ENCODE measurements around the gene FMN1. TPM values are rescaled to one million over a fixed set of nuclear protein-coding genes. Genes with fewer than 3 reads are reported as not detected.

Gene FMN1
- total RNA-seq, 1 experiment from 2014 or later, result 3.9 TPM

- no peaks in the 10 kb centered on the region for H3K4me1 ChIP-seq (ENCODE audit: control insufficient read depth, insufficient read depth, low read length)
- no TSS peak for BruUV-seq (replicated peaks)
- in situ Hi-C loops (cut with HindIII; ENCODE audit: low pct_unique_long_range_greater_than_20kb, low sequenced_read_pairs), result no loop called here
- intact Hi-C loops (cut with micrococcal nuclease; ENCODE audit: unreplicated experiment), result no loop called here
- ChIA-PET POLR2A (no interaction called here), CTCF (no interaction called here)
- TF ChIP-seq CTCF (IDR thresholded peaks at IDR 0.05), result no peak
- TF ChIP-seq POLR2AphosphoS5 (IDR thresholded peaks at IDR 0.05; ENCODE audit: low read depth, low read length), result no peak
- TF ChIP-seq TCF7L2 (IDR thresholded peaks at IDR 0.05; ENCODE audit: low read depth, low read length), result no peak
- no peak for TF ChIP-seq SIN3A (IDR thresholded peaks at IDR 0.05; ENCODE audit: borderline replicate concordance, insufficient read depth, low read depth, low read length)
- TF ChIP-seq REST (IDR thresholded peaks at IDR 0.05; ENCODE audit: insufficient read depth in 1 of 2, low read depth in 2 of 2, low read length in 1 of 2), result no peak
- H3K9me3 ChIP-seq (ENCODE audit: control insufficient read depth, insufficient read depth, low read depth, low read length), result no peaks in the 10 kb centered on the region
- H3K36me3 ChIP-seq (ENCODE audit: control insufficient read depth, insufficient read depth, low read length), result no peaks in the 10 kb centered on the region
- no peak for DNase-seq (ENCODE audit: low read depth, low spot score)
- H3K4me3 ChIP-seq (ENCODE audit: low read depth in 2 of 2, low read length in 2 of 2), result no peak overlapping the region
- H3K27ac ChIP-seq (ENCODE audit: low read length), result no peak overlapping the region
- peaks cover 2% of the 10 kb centered on the region; the same call in 1 of the 2 replicates for H3K27me3 ChIP-seq (ENCODE audit: control insufficient read depth, insufficient read depth, low read length)
- ATAC-seq, result no peak
Measured at GRCh38 chr15:32817577-32817976, 376.9 kb downstream of the FMN1 start.

GRCh38 chr15:32807331-32807730 is 387.2 kb downstream of the FMN1 start:
- H3K9me3 ChIP-seq (ENCODE audit: control insufficient read depth, insufficient read depth, low read depth, low read length), result no peaks in the 10 kb centered on the region
- H3K4me3 ChIP-seq (ENCODE audit: low read depth in 2 of 2, low read length in 2 of 2), result no peak overlapping the region
- CTCF ChIA-PET, result no interaction called here
- POLR2A ChIA-PET, result no interaction called here
- BruUV-seq (replicated peaks), result no TSS peak
- intact Hi-C loops (cut with micrococcal nuclease; ENCODE audit: unreplicated experiment), result no loop called here
- in situ Hi-C loops (cut with HindIII; ENCODE audit: low pct_unique_long_range_greater_than_20kb, low sequenced_read_pairs), result no loop called here
- ATAC-seq (no peak), DNase-seq (ENCODE audit: low read depth, low spot score) (no peak)
- no peak for TF ChIP-seq REST (IDR thresholded peaks at IDR 0.05; ENCODE audit: insufficient read depth in 1 of 2, low read depth in 2 of 2, low read length in 1 of 2)
- TF ChIP-seq POLR2AphosphoS5 (IDR thresholded peaks at IDR 0.05; ENCODE audit: low read depth, low read length), result no peak
- TF ChIP-seq SIN3A (IDR thresholded peaks at IDR 0.05; ENCODE audit: borderline replicate concordance, insufficient read depth, low read depth, low read length), result no peak
- no peak for TF ChIP-seq CTCF (IDR thresholded peaks at IDR 0.05)
- TF ChIP-seq TCF7L2 (IDR thresholded peaks at IDR 0.05; ENCODE audit: low read depth, low read length), result no peak
- no peaks in the 10 kb centered on the region for H3K36me3 ChIP-seq (ENCODE audit: control insufficient read depth, insufficient read depth, low read length)
- no peaks in the 10 kb centered on the region; the same call in 1 of the 2 replicates for H3K27me3 ChIP-seq (ENCODE audit: control insufficient read depth, insufficient read depth, low read length)
- no peaks in the 10 kb centered on the region for H3K4me1 ChIP-seq (ENCODE audit: control insufficient read depth, insufficient read depth, low read length)
- H3K27ac ChIP-seq (ENCODE audit: low read length), result no peak overlapping the region
